ENCODE results near the gene SF1.

Gene SF1

GRCh38 chr11:64759722-64760719 is 18.3 kb downstream of the SF1 start, which contains the start of gene PYGM:
Gene PYGM (minus strand): TSS chr11:64759974. CDS start chr11:64759898, 76 bp downstream.
- Histone ChIP-seq H3K14ac (ENCODE audit: low read length) (no peak within 1 kb of the TSS), H2AFZ (ENCODE audit: low read length) (peak within 1 kb of the TSS; percentile 61), H3K23ac (ENCODE audit: low read depth, low read length, poor library complexity) (peak within 1 kb of the TSS; percentile 77), H2BK5ac (ENCODE audit: low read length) (peak within 1 kb of the TSS; percentile 77), H3K18ac (ENCODE audit: low read length) (peak within 1 kb of the TSS; percentile 93), H3K9me3 (replicated peaks in 1 of 2; ENCODE audit: control insufficient read depth in 2 of 2, insufficient read depth in 1 of 2, low read depth in 1 of 2, low read length in 2 of 2) (no peaks in the 10 kb centered on the region), H4K8ac (ENCODE audit: low read depth, low read length) (no peak within 1 kb of the TSS), H3K27ac (replicated peaks; ENCODE audit: low read length) (peak within 1 kb of the TSS; percentile 87), H3K4me2 (ENCODE audit: insufficient read depth, low read length, poor library complexity, severe bottlenecking) (peak within 1 kb of the TSS; percentile 23), H2BK15ac (ENCODE audit: low read length) (peak within 1 kb of the TSS; percentile 95), H2AK5ac (ENCODE audit: low read depth, low read length) (peak within 1 kb of the TSS; percentile 87), H2BK120ac (ENCODE audit: low read depth, low read length) (peak within 1 kb of the TSS; percentile 27), H3K36me3 (replicated peaks in 1 of 2; ENCODE audit: control insufficient read depth in 2 of 2, insufficient read depth in 2 of 2, low read length in 2 of 2) (peaks cover 19 to 31% of the 10 kb centered on the region in 2 donors), H3K4me3 (ENCODE audit: low read length in 2 of 2) (no peak within 1 kb of the TSS), H3K79me1 (ENCODE audit: low read depth, low read length) (peaks cover 3% of the 10 kb centered on the region), H3K9ac (ENCODE audit: low read depth, low read length, poor library complexity) (peak within 1 kb of the TSS; percentile 70), H3K27me3 (ENCODE audit: control insufficient read depth in 3 of 3, insufficient read depth in 3 of 3, low read depth in 1 of 3, low read length in 3 of 3) (no peaks in the 10 kb centered on the region), H2BK12ac (ENCODE audit: low read length) (no peak within 1 kb of the TSS), H3K4me1 (ENCODE audit: control insufficient read depth in 2 of 2, insufficient read depth in 1 of 2, low read depth in 1 of 2, low read length in 2 of 2) (peaks cover 40 to 58% of the 10 kb centered on the region in 2 donors), H4K91ac (ENCODE audit: low read depth, low read length, poor library complexity) (peak within 1 kb of the TSS; percentile 90), H3K4ac (ENCODE audit: low read length) (no peak within 1 kb of the TSS)
- WGBS, 2 donors (ENCODE audit: extremely low coverage in 2 of 2, insufficient read length in 2 of 2, insufficient replicate concordance in 1 of 2): no CpG with 5 or more reads among the region's 24 CpGs
- peak; percentile 66 for DNase-seq (ENCODE audit: low spot score)

- peak overlapping the region; percentile 87 for H2AK5ac ChIP-seq (ENCODE audit: low read depth, low read length)
- peak overlapping the region; percentile 95 for H2BK15ac ChIP-seq (ENCODE audit: low read length)
- H4K8ac ChIP-seq (ENCODE audit: low read depth, low read length): no peak overlapping the region
- H3K9ac ChIP-seq (ENCODE audit: low read depth, low read length, poor library complexity): peak overlapping the region; percentile 70
- H2BK5ac ChIP-seq (ENCODE audit: low read length): peak overlapping the region; percentile 77
- H3K27me3 ChIP-seq (ENCODE audit: control insufficient read depth in 3 of 3, insufficient read depth in 3 of 3, low read depth in 1 of 3, low read length in 3 of 3): no peaks in the 10 kb centered on the region
- peak overlapping the region; percentile 61 for H2AFZ ChIP-seq (ENCODE audit: low read length)
- no peak overlapping the region for H3K14ac ChIP-seq (ENCODE audit: low read length)
- H3K4ac ChIP-seq (ENCODE audit: low read length): no peak overlapping the region
- peak overlapping the region; percentile 52 for H3K27ac ChIP-seq (replicated peaks; ENCODE audit: low read length)
- no peaks in the 10 kb centered on the region for H3K9me3 ChIP-seq (replicated peaks in 1 of 2; ENCODE audit: control insufficient read depth in 2 of 2, insufficient read depth in 1 of 2, low read depth in 1 of 2, low read length in 2 of 2)
- WGBS, 2 donors (ENCODE audit: extremely low coverage in 2 of 2, insufficient read length in 2 of 2, insufficient replicate concordance in 1 of 2): no CpG with 5 or more reads among the region's 21 CpGs
- DNase-seq (ENCODE audit: low spot score): no peak
- H2BK120ac ChIP-seq (ENCODE audit: low read depth, low read length): peak overlapping the region; percentile 27
- H3K4me3 ChIP-seq (ENCODE audit: low read length in 2 of 2): no peak overlapping the region
- H4K91ac ChIP-seq (ENCODE audit: low read depth, low read length, poor library complexity): peak overlapping the region; percentile 90
- H3K4me2 ChIP-seq (ENCODE audit: insufficient read depth, low read length, poor library complexity, severe bottlenecking): no peak overlapping the region
- H2BK12ac ChIP-seq (ENCODE audit: low read length): no peak overlapping the region
- H3K4me1 ChIP-seq (ENCODE audit: control insufficient read depth in 2 of 2, insufficient read depth in 1 of 2, low read depth in 1 of 2, low read length in 2 of 2): peaks cover 36 to 53% of the 10 kb centered on the region in 2 donors
- H3K23ac ChIP-seq (ENCODE audit: low read depth, low read length, poor library complexity): peak overlapping the region; percentile 77
- H3K79me1 ChIP-seq (ENCODE audit: low read depth, low read length): peaks cover 2% of the 10 kb centered on the region
- peaks cover 13 to 23% of the 10 kb centered on the region in 2 donors for H3K36me3 ChIP-seq (replicated peaks in 1 of 2; ENCODE audit: control insufficient read depth in 2 of 2, insufficient read depth in 2 of 2, low read length in 2 of 2)
- H3K18ac ChIP-seq (ENCODE audit: low read length): peak overlapping the region; percentile 93
Observed at GRCh38 chr11:64759131-64759721, 19.1 kb downstream of the SF1 start.

GRCh38 chr11:64758330-64759079 is 19.8 kb downstream of the SF1 start:
- H3K27ac ChIP-seq (replicated peaks; ENCODE audit: low read length): no peak overlapping the region
- DNase-seq (ENCODE audit: low spot score): no peak
- H3K9me3 ChIP-seq (replicated peaks in 1 of 2; ENCODE audit: control insufficient read depth in 2 of 2, insufficient read depth in 1 of 2, low read depth in 1 of 2, low read length in 2 of 2): no peaks in the 10 kb centered on the region
- no peak overlapping the region for H3K4me2 ChIP-seq (ENCODE audit: insufficient read depth, low read length, poor library complexity, severe bottlenecking)
- no peak overlapping the region for H4K91ac ChIP-seq (ENCODE audit: low read depth, low read length, poor library complexity)
- H2BK5ac ChIP-seq (ENCODE audit: low read length): peak overlapping the region; percentile 77
- H2BK15ac ChIP-seq (ENCODE audit: low read length): no peak overlapping the region
- H3K4ac ChIP-seq (ENCODE audit: low read length): no peak overlapping the region
- H3K36me3 ChIP-seq (replicated peaks in 1 of 2; ENCODE audit: control insufficient read depth in 2 of 2, insufficient read depth in 2 of 2, low read length in 2 of 2): peaks cover 8 to 16% of the 10 kb centered on the region in 2 donors
- no peak overlapping the region for H2BK120ac ChIP-seq (ENCODE audit: low read depth, low read length)
- H2BK12ac ChIP-seq (ENCODE audit: low read length): no peak overlapping the region
- peak overlapping the region; percentile 56 for H3K23ac ChIP-seq (ENCODE audit: low read depth, low read length, poor library complexity)
- H3K4me1 ChIP-seq (ENCODE audit: control insufficient read depth in 2 of 2, insufficient read depth in 1 of 2, low read depth in 1 of 2, low read length in 2 of 2): peaks cover 31 to 46% of the 10 kb centered on the region in 2 donors
- H2AK5ac ChIP-seq (ENCODE audit: low read depth, low read length): peak overlapping the region; percentile 48
- WGBS, 2 donors (ENCODE audit: extremely low coverage in 2 of 2, insufficient read length in 2 of 2, insufficient replicate concordance in 1 of 2): no CpG with 5 or more reads among the region's 15 CpGs
- no peak overlapping the region for H2AFZ ChIP-seq (ENCODE audit: low read length)
- H3K4me3 ChIP-seq (ENCODE audit: low read length in 2 of 2): no peak overlapping the region
- peak overlapping the region; percentile 35 for H3K18ac ChIP-seq (ENCODE audit: low read length)
- H4K8ac ChIP-seq (ENCODE audit: low read depth, low read length): no peak overlapping the region
- H3K14ac ChIP-seq (ENCODE audit: low read length): no peak overlapping the region
- H3K9ac ChIP-seq (ENCODE audit: low read depth, low read length, poor library complexity): peak overlapping the region; percentile 51
- H3K27me3 ChIP-seq (ENCODE audit: control insufficient read depth in 3 of 3, insufficient read depth in 3 of 3, low read depth in 1 of 3, low read length in 3 of 3): no peaks in the 10 kb centered on the region
- peaks cover 4% of the 10 kb centered on the region for H3K79me1 ChIP-seq (ENCODE audit: low read depth, low read length)
